ENCODE data around the gene AIDA.

DNA sequence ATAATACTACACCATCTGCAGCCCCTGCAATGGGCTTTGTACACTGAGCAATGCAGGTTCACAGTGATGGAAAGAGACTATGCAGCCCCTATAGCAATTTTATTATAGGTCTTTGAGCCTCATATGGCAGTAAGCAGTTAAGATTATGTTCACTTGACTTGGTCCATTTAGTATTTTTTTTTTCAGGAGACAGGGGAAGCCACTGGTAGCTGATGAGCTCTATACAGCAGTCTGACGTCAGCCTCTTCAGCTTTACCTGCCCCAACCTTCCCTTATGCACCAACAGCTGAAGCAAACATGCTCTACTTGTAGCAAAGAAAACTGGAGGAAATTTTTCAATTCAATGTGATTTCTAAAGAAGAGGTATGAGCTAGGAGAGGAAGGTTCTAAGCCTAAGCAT is 32.2 kb downstream of the AIDA start:
- TF ChIP-seq, protein P1, sequence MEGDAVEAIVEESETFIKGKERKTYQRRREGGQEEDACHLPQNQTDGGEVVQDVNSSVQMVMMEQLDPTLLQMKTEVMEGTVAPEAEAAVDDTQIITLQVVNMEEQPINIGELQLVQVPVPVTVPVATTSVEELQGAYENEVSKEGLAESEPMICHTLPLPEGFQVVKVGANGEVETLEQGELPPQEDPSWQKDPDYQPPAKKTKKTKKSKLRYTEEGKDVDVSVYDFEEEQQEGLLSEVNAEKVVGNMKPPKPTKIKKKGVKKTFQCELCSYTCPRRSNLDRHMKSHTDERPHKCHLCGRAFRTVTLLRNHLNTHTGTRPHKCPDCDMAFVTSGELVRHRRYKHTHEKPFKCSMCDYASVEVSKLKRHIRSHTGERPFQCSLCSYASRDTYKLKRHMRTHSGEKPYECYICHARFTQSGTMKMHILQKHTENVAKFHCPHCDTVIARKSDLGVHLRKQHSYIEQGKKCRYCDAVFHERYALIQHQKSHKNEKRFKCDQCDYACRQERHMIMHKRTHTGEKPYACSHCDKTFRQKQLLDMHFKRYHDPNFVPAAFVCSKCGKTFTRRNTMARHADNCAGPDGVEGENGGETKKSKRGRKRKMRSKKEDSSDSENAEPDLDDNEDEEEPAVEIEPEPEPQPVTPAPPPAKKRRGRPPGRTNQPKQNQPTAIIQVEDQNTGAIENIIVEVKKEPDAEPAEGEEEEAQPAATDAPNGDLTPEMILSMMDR (IDR thresholded peaks at IDR 0.05): no peak
- TF ChIP-seq POLR2A (IDR thresholded peaks at IDR 0.05): no peak
